ENCODE results near the gene PIAS3. TPM values are rescaled to one million over a fixed set of nuclear protein-coding genes. Genes with fewer than 3 reads are reported as not detected.
A peak's percentile ranks its signal among the peaks of the same experiment; 100 is the strongest.

The PIAS3 gene
- total and polyA plus RNA-seq, 2 donors (not counting 1 experiment from before 2014, with no cell fraction given): 8.9 to 22.9 TPM

DNA sequence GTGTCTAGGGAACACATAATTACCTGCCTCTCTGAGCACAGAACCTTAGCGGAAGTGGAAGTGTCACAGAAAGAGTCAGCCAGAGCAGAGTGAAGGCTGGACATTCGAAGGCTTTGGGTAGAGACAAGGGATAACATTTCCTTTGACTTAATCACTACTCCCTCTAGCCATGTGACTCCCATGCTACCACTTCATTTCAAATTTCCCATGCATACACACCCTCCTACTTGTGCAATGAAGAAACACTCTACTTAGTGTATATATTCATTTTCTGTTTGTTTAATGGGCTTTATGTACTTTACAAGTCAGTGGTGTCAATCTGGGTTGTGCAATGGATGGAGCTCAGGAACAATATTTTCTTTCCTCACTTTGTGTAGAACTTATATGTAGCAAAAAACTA is 19.8 kb upstream of the PIAS3 start:
- Histone ChIP-seq H4K20me1 (ENCODE audit: control insufficient read depth, extremely low read depth, insufficient read depth, low read length) (no peaks in the 10 kb centered on the region), H3K27me3 (ENCODE audit: control insufficient read depth, insufficient read depth, low read length) (peaks cover 8% of the 10 kb centered on the region), H3K9ac (ENCODE audit: insufficient read depth, low read length) (no peak overlapping the region), H2AFZ (ENCODE audit: low read length) (no peak overlapping the region), H3K9me3 (ENCODE audit: control insufficient read depth, insufficient read depth, low read depth, low read length) (no peaks in the 10 kb centered on the region), H3K27ac (ENCODE audit: insufficient read depth, low read length) (no peak overlapping the region), H3K79me2 (ENCODE audit: control insufficient read depth, insufficient read depth, low read length) (no peaks in the 10 kb centered on the region), H3K36me3 (ENCODE audit: control insufficient read depth, insufficient read depth, low read length) (no peaks in the 10 kb centered on the region), H3K4me2 (ENCODE audit: extremely low read depth, insufficient read depth, low read length) (no peak overlapping the region), H3K4me1 (ENCODE audit: control insufficient read depth, extremely low read depth, insufficient read depth, low read length) (no peaks in the 10 kb centered on the region), H3K4me3 (replicated peaks in 1 of 4; ENCODE audit: control extremely low read depth in 1 of 4, insufficient read depth in 1 of 4, low read depth in 3 of 4, low read length in 4 of 4) (no peak overlapping the region)
- DNase-seq (ENCODE audit: low read depth in 2 of 2): peak in 1 of 2 donors; percentile 64
- TF ChIP-seq EZH2 (IDR thresholded peaks at IDR 0.05; ENCODE audit: low read length, missing control alignments): no peak
- TF ChIP-seq, protein P1, sequence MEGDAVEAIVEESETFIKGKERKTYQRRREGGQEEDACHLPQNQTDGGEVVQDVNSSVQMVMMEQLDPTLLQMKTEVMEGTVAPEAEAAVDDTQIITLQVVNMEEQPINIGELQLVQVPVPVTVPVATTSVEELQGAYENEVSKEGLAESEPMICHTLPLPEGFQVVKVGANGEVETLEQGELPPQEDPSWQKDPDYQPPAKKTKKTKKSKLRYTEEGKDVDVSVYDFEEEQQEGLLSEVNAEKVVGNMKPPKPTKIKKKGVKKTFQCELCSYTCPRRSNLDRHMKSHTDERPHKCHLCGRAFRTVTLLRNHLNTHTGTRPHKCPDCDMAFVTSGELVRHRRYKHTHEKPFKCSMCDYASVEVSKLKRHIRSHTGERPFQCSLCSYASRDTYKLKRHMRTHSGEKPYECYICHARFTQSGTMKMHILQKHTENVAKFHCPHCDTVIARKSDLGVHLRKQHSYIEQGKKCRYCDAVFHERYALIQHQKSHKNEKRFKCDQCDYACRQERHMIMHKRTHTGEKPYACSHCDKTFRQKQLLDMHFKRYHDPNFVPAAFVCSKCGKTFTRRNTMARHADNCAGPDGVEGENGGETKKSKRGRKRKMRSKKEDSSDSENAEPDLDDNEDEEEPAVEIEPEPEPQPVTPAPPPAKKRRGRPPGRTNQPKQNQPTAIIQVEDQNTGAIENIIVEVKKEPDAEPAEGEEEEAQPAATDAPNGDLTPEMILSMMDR (conservative IDR thresholded peaks at IDR 0.05 in 1 of 2, IDR thresholded peaks at IDR 0.05 in 1 of 2; ENCODE audit: low read depth in 1 of 2, low read length in 2 of 2): no peak

DNA sequence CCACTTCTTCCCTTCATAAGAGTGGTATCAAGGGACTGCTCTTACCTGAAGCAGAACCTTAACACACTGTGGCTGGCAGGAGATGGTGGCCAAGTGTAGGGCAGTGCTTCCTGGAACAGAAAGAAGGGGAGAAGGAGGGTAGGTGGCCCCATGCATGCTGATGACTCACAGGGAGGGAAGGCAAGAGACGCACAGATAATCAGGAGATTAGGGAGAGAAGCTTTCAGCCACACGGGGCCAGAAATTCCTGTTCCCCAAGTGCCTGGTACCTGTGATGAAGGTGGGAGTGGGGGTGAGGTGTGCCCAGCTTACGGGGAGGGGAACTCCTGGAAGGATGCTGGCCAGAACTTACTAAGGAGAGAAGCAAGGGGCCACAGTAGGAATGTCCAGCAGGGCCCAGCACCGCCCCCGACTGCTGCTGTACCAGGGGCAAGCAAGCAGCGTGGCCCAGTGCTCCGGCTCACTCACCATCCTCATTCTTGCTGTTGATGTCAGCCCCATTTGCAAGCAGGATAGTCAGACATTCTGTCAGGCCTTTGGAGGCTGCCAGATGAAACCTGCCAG is 19.1 kb upstream of the PIAS3 start:
- H3K4me3 ChIP-seq (replicated peaks in 1 of 4; ENCODE audit: control extremely low read depth in 1 of 4, insufficient read depth in 1 of 4, low read depth in 3 of 4, low read length in 4 of 4): no peak overlapping the region
- H3K9ac ChIP-seq (ENCODE audit: insufficient read depth, low read length): no peak overlapping the region
- H3K36me3 ChIP-seq (ENCODE audit: control insufficient read depth, insufficient read depth, low read length): no peaks in the 10 kb centered on the region
- H3K9me3 ChIP-seq (ENCODE audit: control insufficient read depth, insufficient read depth, low read depth, low read length): no peaks in the 10 kb centered on the region
- no peaks in the 10 kb centered on the region for H3K4me1 ChIP-seq (ENCODE audit: control insufficient read depth, extremely low read depth, insufficient read depth, low read length)
- DNase-seq (ENCODE audit: low read depth in 2 of 2): no peak
- no peaks in the 10 kb centered on the region for H4K20me1 ChIP-seq (ENCODE audit: control insufficient read depth, extremely low read depth, insufficient read depth, low read length)
- H2AFZ ChIP-seq (ENCODE audit: low read length): no peak overlapping the region
- peaks cover 5% of the 10 kb centered on the region for H3K27me3 ChIP-seq (ENCODE audit: control insufficient read depth, insufficient read depth, low read length)
- TF ChIP-seq, protein P1 (conservative IDR thresholded peaks at IDR 0.05 in 1 of 2, IDR thresholded peaks at IDR 0.05 in 1 of 2; ENCODE audit: low read depth in 1 of 2, low read length in 2 of 2): no peak
- TF ChIP-seq EZH2 (IDR thresholded peaks at IDR 0.05; ENCODE audit: low read length, missing control alignments): no peak
- H3K79me2 ChIP-seq (ENCODE audit: control insufficient read depth, insufficient read depth, low read length): no peaks in the 10 kb centered on the region
- no peak overlapping the region for H3K27ac ChIP-seq (ENCODE audit: insufficient read depth, low read length)
- H3K4me2 ChIP-seq (ENCODE audit: extremely low read depth, insufficient read depth, low read length): no peak overlapping the region

DNA sequence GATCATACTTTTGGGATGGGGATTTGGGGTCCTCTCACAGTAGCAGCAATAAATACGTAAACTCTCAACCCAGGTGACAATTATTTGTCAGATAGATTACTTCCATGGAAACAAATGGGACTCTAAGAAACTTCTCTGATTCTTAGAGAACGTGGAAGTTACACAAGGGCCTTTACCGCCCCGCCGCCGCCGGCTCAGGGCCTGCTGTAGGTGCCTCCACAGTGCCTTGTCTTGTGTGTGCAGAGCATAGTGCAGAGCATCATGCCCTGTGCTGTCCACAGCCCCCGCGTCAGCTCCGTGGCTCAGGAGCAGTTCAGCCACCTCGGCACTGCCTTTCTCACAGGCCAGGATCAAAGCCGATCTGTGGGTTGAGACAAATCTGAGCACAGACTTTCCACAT is 15.8 kb upstream of the PIAS3 start:
- H3K9me3 ChIP-seq (ENCODE audit: control insufficient read depth, insufficient read depth, low read depth, low read length): no peaks in the 10 kb centered on the region
- no peaks in the 10 kb centered on the region for H3K79me2 ChIP-seq (ENCODE audit: control insufficient read depth, insufficient read depth, low read length)
- H3K4me3 ChIP-seq (replicated peaks in 1 of 4; ENCODE audit: control extremely low read depth in 1 of 4, insufficient read depth in 1 of 4, low read depth in 3 of 4, low read length in 4 of 4): no peak overlapping the region
- H3K36me3 ChIP-seq (ENCODE audit: control insufficient read depth, insufficient read depth, low read length): no peaks in the 10 kb centered on the region
- peaks cover 5% of the 10 kb centered on the region for H3K27me3 ChIP-seq (ENCODE audit: control insufficient read depth, insufficient read depth, low read length)
- H3K4me2 ChIP-seq (ENCODE audit: extremely low read depth, insufficient read depth, low read length): no peak overlapping the region
- peaks cover 2% of the 10 kb centered on the region for H3K4me1 ChIP-seq (ENCODE audit: control insufficient read depth, extremely low read depth, insufficient read depth, low read length)
- DNase-seq (ENCODE audit: low read depth in 2 of 2): no peak
- no peak for TF ChIP-seq EZH2 (IDR thresholded peaks at IDR 0.05; ENCODE audit: low read length, missing control alignments)
- TF ChIP-seq, protein P1 (conservative IDR thresholded peaks at IDR 0.05 in 1 of 2, IDR thresholded peaks at IDR 0.05 in 1 of 2; ENCODE audit: low read depth in 1 of 2, low read length in 2 of 2): no peak
- H2AFZ ChIP-seq (ENCODE audit: low read length): no peak overlapping the region
- H4K20me1 ChIP-seq (ENCODE audit: control insufficient read depth, extremely low read depth, insufficient read depth, low read length): no peaks in the 10 kb centered on the region
- no peak overlapping the region for H3K27ac ChIP-seq (ENCODE audit: insufficient read depth, low read length)
- H3K9ac ChIP-seq (ENCODE audit: insufficient read depth, low read length): no peak overlapping the region

All from fibroblast of lung (primary cell).